Psoas muscle (tissue), 8 donors: ENCODE data around the gene AHRR. TPM values are rescaled to one million over a fixed set of nuclear protein-coding genes. Genes with fewer than 3 reads are reported as not detected.

ENCODE experiments used
- ATAC-seq, 4 donors: fragments of 200-7000 bp; cut with Tn5 transposase; one replicate each; pipeline ENCODE4 v1.9.1; 2020; ENCODE audit warnings: moderate library complexity in 3 of 4, mild to moderate bottlenecking in 2 of 4
- DNase-seq, 2 donors: peaks; one replicate each; pipeline ENCODE4 v3.0.0-alpha.2; 2020
- H3K27ac ChIP-seq: fragments of 200-600 bp; one replicate; pipeline ENCODE4 v1.8.0; 2022
- H3K27me3 ChIP-seq, 3 donors: fragments of 200-600 bp in 1 of 3; one replicate each; pipeline versions ENCODE4 v1.6.1 to v1.8.0; 2013 to 2022; ENCODE audit warnings: low read length in 2 of 3, mild to moderate bottlenecking in 2 of 3, moderate library complexity in 1 of 3; ENCODE audit not compliant: insufficient read depth in 3 of 3
- H3K36me3 ChIP-seq, 2 donors: fragments of 200-600 bp in 1 of 2; one replicate each; pipeline versions ENCODE4 v1.6.1 to v1.8.0; 2013 to 2022; ENCODE audit warnings: low read depth in 1 of 2, mild to moderate bottlenecking in 1 of 2, moderate library complexity in 1 of 2; ENCODE audit not compliant: insufficient read depth in 1 of 2
- H3K4me1 ChIP-seq: fragments of 200-600 bp; one replicate; pipeline ENCODE4 v1.8.0; 2022
- H3K4me3 ChIP-seq: fragments of 200-600 bp; one replicate; pipeline ENCODE4 v1.8.0; 2022; ENCODE audit warnings: mild to moderate bottlenecking
- H3K9me3 ChIP-seq: fragments of 200-600 bp; one replicate; pipeline ENCODE4 v1.8.0; 2022
- CTCF ChIP-seq: fragments of 200-600 bp; IDR thresholded peaks from one replicate; pipeline ENCODE4 v1.8.0; 2022; ENCODE audit warnings: antibody characterized with exemption
- WGBS, 3 donors: extraction: QIAGEN DNeasy Blood & Tissue Kit; methylation state at CpG; one replicate each; pipeline versions ENCODE4 v1.1.6 to v1.1.7; 2013; 5-methylcytosine and 5-hydroxymethylcytosine counted together
- intact Hi-C, 2 donors: fragments of 100-400 bp; cut with DNase I; formaldehyde crosslinking; loops; one replicate each; pipeline versions ENCODE4 v1.11.0 to v1.14.2; 2022
- polyA plus RNA-seq, 3 donors: library from polyadenylated mRNA; stranded (reverse); fragments of 200-250 nt; gene quantifications; one replicate each; pipeline ENCODE4 v1.2.3, GENCODE V29; 2013
- total RNA-seq, 4 donors: library from RNA; stranded (reverse); fragmentation: NEBNext Ultra II Directional in 2 of 4; extraction: Animal tissue kit (Norgen Biotek cat#: 25700) in 2 of 4; gene quantifications; one replicate each; pipeline versions ENCODE4 v1.2.1 to v1.2.4, GENCODE V29; 2021 to 2023
- donor health status: healthy with polysubstance abuse.
- donor health status: DM: no; HTN: no; CAD: no; lungs with moderate emphysema.
- donor health status: Bipolar disorder and iron deficiency.
- donor health status: healthy.
- donor health status: DM: yes; HTN: yes; CAD: no.
- donor health status: DM: no; HTN: no; CAD: no.
- donor health status: DM: no; HTN: no; CAD: no.
- donor health status: DM: yes; HTN: yes; CAD: no.

The AHRR gene
- total and polyA plus RNA-seq, 7 donors, result 0.10 to 7.4 (median 0.45) TPM

DNA sequence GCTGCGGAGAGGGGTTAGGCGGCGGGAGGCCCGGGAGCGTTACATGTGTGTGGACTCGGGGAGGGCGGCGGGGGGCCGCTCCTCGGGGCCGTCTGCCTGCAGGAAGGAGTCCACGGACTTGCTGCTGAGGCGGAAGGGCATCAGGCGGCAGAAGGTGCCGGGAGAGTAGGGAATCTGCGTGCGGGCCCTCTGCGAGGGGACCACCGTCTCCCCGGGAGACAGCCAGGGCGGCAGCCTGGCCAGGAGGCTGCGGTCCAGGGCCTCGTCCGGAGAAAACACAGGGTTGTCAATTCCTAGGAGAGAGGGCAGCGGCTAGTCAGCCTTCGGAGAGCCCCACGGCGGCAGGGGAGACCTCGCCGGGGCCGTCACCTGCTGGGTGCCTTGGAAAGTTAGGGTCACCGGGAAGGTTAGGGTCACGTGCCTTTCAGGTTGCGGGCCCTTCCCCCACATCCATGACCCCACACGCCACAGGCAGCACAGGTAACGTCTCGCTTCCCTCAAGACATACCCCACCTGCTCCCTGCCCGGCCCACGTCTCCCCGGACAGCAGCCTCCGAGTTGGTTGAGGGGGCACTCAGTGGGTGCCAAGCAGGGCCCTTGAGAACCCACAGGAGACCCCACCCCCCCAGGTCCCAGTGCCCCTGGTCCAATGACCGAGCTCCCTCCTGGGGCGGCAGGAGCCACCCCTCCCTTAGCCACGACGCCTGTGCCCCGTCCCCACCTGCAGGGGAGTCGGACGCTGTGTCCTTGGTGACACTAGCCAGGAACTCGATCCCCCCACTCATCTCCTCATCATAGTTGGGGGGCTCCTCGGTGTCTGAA lies 153.5 kb downstream of the AHRR start:
- no peak overlapping the region for H3K27ac ChIP-seq
- WGBS, 3 donors, result 14 to 24% (median 23%) methylated on average over 41 to 50 of the region's 50 CpGs
- no peak for TF ChIP-seq CTCF
- ATAC-seq (no peak), DNase-seq (peak; percentile 30 to 49)
- H3K36me3 ChIP-seq, result peaks cover 0 to 10% of the 10 kb centered on the region in 2 donors
- peaks cover 0 to 52% (median 33%) of the 10 kb centered on the region in 3 donors for H3K27me3 ChIP-seq
- peak overlapping the region; percentile 38 for H3K4me3 ChIP-seq
- H3K4me1 ChIP-seq, result peaks cover 14% of the 10 kb centered on the region
- intact Hi-C loops, result loop anchor here (10.0 kb wide), 1 partner anchor 140 kb away; the partner anchor contains the start of gene CEP72 (in 2 of the 2)
- H3K9me3 ChIP-seq, result no peaks in the 10 kb centered on the region

- Histone ChIP-seq H3K4me3 (no peak overlapping the region), H3K36me3 (peaks cover 0 to 4% of the 10 kb centered on the region in 2 donors), H3K9me3 (no peaks in the 10 kb centered on the region), H3K4me1 (peaks cover 14% of the 10 kb centered on the region), H3K27me3 (peaks cover 0 to 58% (median 33%) of the 10 kb centered on the region in 3 donors), H3K27ac (no peak overlapping the region)
- intact Hi-C loops, result loop anchor here (10.0 kb wide), 1 partner anchor 139 kb away; the partner anchor contains the start of gene CEP72 (in 2 of the 2)
- no peak for ATAC-seq
- WGBS, 3 donors, result 57 to 67% (median 57%) methylated on average over 5 to 8 of the region's 8 CpGs
- DNase-seq, result peak; percentile 11 to 50
- TF ChIP-seq CTCF, result no peak
Measured at GRCh38 chr5:475704-476101, 154.2 kb downstream of the AHRR start.

DNA sequence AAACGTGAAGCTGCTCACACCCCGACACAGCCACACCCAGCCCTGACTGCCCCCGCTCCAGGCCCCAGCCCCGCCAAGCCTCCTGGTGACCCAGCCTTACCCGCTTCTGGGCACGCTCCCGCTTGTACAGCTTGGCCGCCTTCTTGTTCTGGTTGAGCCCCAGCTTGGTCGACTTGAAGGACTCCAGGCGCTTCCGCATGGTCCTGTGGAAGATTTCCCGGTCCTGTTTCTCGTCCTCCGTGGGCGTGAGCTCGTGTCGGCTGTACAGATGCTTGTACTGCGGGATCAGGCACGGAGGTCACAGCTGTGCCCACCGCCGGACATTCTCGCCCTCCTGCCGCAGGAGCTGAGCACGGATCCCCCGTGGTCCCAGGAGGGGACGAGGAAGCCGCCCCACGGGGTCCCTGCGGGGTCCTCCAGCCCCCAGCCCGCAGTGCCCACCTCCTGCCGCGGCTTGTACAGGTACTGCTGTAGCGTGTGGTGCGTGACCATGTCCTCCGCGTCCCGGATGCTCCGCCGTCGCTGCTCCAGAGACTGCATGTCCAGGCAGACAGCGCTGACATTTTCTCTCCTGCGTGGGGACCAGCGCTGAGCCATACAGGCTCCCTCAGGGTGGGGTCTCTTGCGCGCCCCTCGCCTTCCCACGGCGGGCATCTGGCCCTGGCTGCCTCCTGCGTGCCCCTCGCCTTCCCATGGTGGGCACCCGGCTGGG lies 154.7 kb downstream of the AHRR start:
- Histone ChIP-seq H3K4me3 (no peak overlapping the region), H3K4me1 (peaks cover 14% of the 10 kb centered on the region), H3K27me3 (peaks cover 0 to 64% (median 35%) of the 10 kb centered on the region in 3 donors), H3K27ac (no peak overlapping the region), H3K9me3 (no peaks in the 10 kb centered on the region), H3K36me3 (no peaks in the 10 kb centered on the region)
- no peak for TF ChIP-seq CTCF
- ATAC-seq (no peak), DNase-seq (peak; percentile 19 to 50)
- WGBS, 3 donors, result 67 to 71% (median 67%) methylated on average over 50 to 51 of the region's 51 CpGs
- intact Hi-C loops, result loop anchor here (10.0 kb wide), 1 partner anchor 139 kb away; the partner anchor contains the start of gene CEP72 (in 2 of the 2)

DNA sequence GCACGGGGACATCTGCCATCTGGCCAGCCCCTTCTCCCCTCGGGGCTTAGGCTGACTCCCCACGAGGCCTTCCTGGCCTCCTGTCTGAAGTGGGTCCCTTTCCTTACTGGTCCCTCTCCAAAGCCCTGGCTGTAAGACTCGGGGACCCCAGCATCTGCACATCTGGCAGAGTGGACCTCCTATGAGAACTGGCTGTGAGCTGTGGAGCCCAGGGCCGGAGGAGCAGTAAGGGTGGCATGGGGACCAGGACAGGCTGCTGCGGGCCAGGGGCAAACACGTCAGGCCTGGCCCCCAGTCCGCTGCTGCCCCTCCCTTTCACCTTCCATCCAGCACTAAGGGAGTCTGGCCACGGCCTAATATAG lies 155.3 kb downstream of the AHRR start:
- Histone ChIP-seq H3K36me3 (no peaks in the 10 kb centered on the region), H3K4me1 (peaks cover 13% of the 10 kb centered on the region), H3K4me3 (no peak overlapping the region), H3K27ac (no peak overlapping the region), H3K9me3 (no peaks in the 10 kb centered on the region), H3K27me3 (peaks cover 0 to 67% (median 35%) of the 10 kb centered on the region in 3 donors)
- no peak for ATAC-seq
- 43 to 62% (median 54%) methylated on average over 8 to 9 of the region's 9 CpGs for WGBS, 3 donors
- TF ChIP-seq CTCF, result no peak
- intact Hi-C loops, result loop anchor here (10.0 kb wide), 1 partner anchor 138 kb away; the partner anchor contains the start of gene CEP72 (in 2 of the 2)
- peak; percentile 10 to 36 for DNase-seq
